Stimulated activated naive CD8-positive, alpha-beta T cell treated with anti-CD3 and anti-CD28 coated beads, Interleukin-15, amount 100 ng/mL, for 72 hours (primary cell): ENCODE measurements around the gene NR2F1-AS1.
"Not testable (repeated sequence)": the region's sequence is repeated elsewhere in the genome, so short reads cannot be mapped to it uniquely, and the experiment has no call there.

Experiments
- ATAC-seq: fragments of 150-1000 bp; cut with Tn5 transposase; 2 replicates; pipeline ENCODE4 v1.10.0; 2021; ENCODE audit warnings: mild to moderate bottlenecking, moderate library complexity
- DNase-seq, 2 donors: peaks; one replicate each; pipeline ENCODE4 v3.0.0; 2021 to 2022
- H3K27ac Mint-ChIP-seq, 2 donors: one replicate each; pipeline ENCODE4 v1.8.0; 2022; ENCODE audit warnings: mild to moderate bottlenecking in 2 of 2, mixed read lengths in 2 of 2, moderate library complexity in 2 of 2
- H3K27me3 Mint-ChIP-seq: one replicate; pipeline ENCODE4 v1.8.0; 2022; ENCODE audit warnings: mixed read lengths
- H3K4me1 Mint-ChIP-seq: one replicate; pipeline ENCODE4 v1.8.0; 2022; ENCODE audit warnings: mild to moderate bottlenecking, mixed read lengths
- H3K4me3 Mint-ChIP-seq, 2 donors: one replicate each; pipeline ENCODE4 v1.8.0; 2022; ENCODE audit warnings: mild to moderate bottlenecking in 2 of 2, mixed read lengths in 2 of 2, moderate library complexity in 1 of 2
- H3K9me3 Mint-ChIP-seq, 2 donors: one replicate each; pipeline ENCODE4 v1.8.0; 2022; ENCODE audit warnings: mixed read lengths in 2 of 2

The NR2F1-AS1 gene

DNA sequence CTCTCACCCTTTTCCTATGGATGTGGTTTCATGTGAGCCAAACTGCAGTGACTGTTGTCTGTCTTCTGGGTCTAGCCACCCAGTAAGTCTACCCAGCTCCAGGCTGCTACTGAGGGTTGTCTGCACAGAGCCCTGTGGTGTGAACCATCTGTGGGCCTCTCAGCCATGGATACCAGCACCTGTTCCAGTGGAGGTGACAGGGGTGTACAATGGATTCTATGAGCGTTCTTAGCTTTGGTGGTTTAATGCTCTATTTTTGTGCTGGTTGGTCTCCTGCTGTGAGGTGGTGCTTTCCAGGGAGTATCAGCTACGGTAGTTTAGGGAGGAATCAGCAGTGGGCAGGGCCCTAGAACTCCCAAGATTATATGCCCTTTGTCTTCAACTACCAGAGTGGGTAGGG lies 186.7 kb downstream of the NR2F1-AS1 start:
- H3K9me3 Mint-ChIP-seq: peaks cover 11 to 24% of the 10 kb centered on the region in 2 donors
- H3K4me1 Mint-ChIP-seq: no peaks in the 10 kb centered on the region
- H3K27ac Mint-ChIP-seq: no peak overlapping the region
- H3K27me3 Mint-ChIP-seq: peaks cover 9% of the 10 kb centered on the region
- DNase-seq: no peak
- no peak for ATAC-seq
- H3K4me3 Mint-ChIP-seq: no peak overlapping the region

DNA sequence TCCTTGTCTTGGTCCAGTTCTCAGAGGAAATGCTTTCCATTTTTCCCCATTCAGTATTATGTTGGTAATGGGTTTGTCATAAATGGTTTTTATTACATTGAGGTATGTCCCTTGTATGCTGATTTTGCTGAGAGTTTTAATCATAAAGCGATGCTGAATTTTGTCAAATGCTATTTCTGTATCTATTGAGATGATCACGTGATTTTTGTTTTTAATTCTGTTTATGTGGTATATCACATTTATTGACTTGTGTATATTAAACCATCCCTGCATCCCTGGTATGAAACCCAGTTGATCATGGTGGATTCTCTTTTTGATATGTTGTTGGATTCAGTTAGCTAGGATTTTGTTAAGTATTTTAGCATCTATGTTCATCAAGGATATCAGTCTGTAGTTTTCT lies 189.8 kb downstream of the NR2F1-AS1 start:
- not testable (repeated sequence) for H3K4me1 Mint-ChIP-seq, H3K27ac Mint-ChIP-seq, H3K27me3 Mint-ChIP-seq, H3K4me3 Mint-ChIP-seq, ATAC-seq, DNase-seq, H3K9me3 Mint-ChIP-seq

GRCh38 chr5:93385655-93386054 lies 195.4 kb downstream of the NR2F1-AS1 start:
- no peak for DNase-seq
- Mint-ChIP-seq H3K27ac (no peak overlapping the region), H3K9me3 (peaks cover 0 to 5% of the 10 kb centered on the region in 2 donors), H3K4me3 (no peak overlapping the region), H3K27me3 (no peaks in the 10 kb centered on the region), H3K4me1 (no peaks in the 10 kb centered on the region)
- no peak for ATAC-seq

- Mint-ChIP-seq H3K27ac (no peak overlapping the region), H3K4me3 (no peak overlapping the region), H3K9me3 (peaks cover 4% of the 10 kb centered on the region in 2 donors), H3K27me3 (no peaks in the 10 kb centered on the region), H3K4me1 (no peaks in the 10 kb centered on the region)
- ATAC-seq (no peak), DNase-seq (no peak)
Measured at GRCh38 chr5:93384995-93385394, 196.0 kb downstream of the NR2F1-AS1 start.

- Mint-ChIP-seq H3K4me3 (no peak overlapping the region), H3K9me3 (peaks cover 4 to 14% of the 10 kb centered on the region in 2 donors), H3K27ac (no peak overlapping the region), H3K4me1 (no peaks in the 10 kb centered on the region), H3K27me3 (no peaks in the 10 kb centered on the region)
- no peak for ATAC-seq
- no peak for DNase-seq
Measured at GRCh38 chr5:93384026-93384425, 197.0 kb downstream of the NR2F1-AS1 start.

- ATAC-seq: no peak
- Mint-ChIP-seq H3K27ac (no peak overlapping the region), H3K27me3 (no peaks in the 10 kb centered on the region), H3K4me3 (no peak overlapping the region), H3K4me1 (no peaks in the 10 kb centered on the region), H3K9me3 (peaks cover 4 to 17% of the 10 kb centered on the region in 2 donors)
- DNase-seq: no peak
Measured at GRCh38 chr5:93382188-93382825, 198.7 kb downstream of the NR2F1-AS1 start.

DNA sequence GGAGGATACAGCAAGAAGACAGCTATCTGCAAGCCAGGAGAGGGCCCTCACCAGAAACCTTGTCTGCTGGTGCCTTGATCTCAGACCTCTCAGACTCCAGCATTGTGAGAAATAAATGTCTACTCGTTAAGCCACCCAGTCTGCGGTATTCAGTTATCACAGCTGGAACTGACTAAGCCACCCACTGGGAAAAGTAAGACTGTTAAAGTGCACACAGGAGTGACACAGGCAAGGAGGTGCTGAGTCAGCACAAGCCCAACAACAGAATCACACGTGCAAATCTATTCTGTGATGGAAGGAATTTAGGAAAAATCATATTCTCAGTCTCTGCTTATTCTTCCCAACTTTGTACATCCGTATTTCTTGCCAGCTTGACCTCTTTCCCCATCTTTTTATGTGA lies 200.0 kb downstream of the NR2F1-AS1 start:
- H3K4me3 Mint-ChIP-seq: no peak overlapping the region
- no peak for DNase-seq
- peaks cover 4 to 17% of the 10 kb centered on the region in 2 donors for H3K9me3 Mint-ChIP-seq
- no peak overlapping the region for H3K27ac Mint-ChIP-seq
- H3K4me1 Mint-ChIP-seq: no peaks in the 10 kb centered on the region
- no peak for ATAC-seq
- H3K27me3 Mint-ChIP-seq: no peaks in the 10 kb centered on the region

- Mint-ChIP-seq H3K4me3 (no peak overlapping the region), H3K27me3 (no peaks in the 10 kb centered on the region), H3K4me1 (no peaks in the 10 kb centered on the region), H3K9me3 (peaks cover 10 to 23% of the 10 kb centered on the region in 2 donors), H3K27ac (no peak overlapping the region)
- ATAC-seq: no peak
- no peak for DNase-seq
Measured at GRCh38 chr5:93378073-93378472, 202.9 kb downstream of the NR2F1-AS1 start.

- H3K4me1 Mint-ChIP-seq: no peaks in the 10 kb centered on the region
Measured at GRCh38 chr5:93371893-93372292, 209.1 kb downstream of the NR2F1-AS1 start.

GRCh38 chr5:93364378-93364777 lies 216.6 kb downstream of the NR2F1-AS1 start:
- peaks cover 7% of the 10 kb centered on the region for H3K27me3 Mint-ChIP-seq
- no peak overlapping the region for H3K4me3 Mint-ChIP-seq
- H3K9me3 Mint-ChIP-seq: peaks cover 0 to 4% of the 10 kb centered on the region in 2 donors
- H3K4me1 Mint-ChIP-seq: no peaks in the 10 kb centered on the region
- no peak for DNase-seq
- ATAC-seq: no peak
- no peak overlapping the region for H3K27ac Mint-ChIP-seq

More at GRCh38 chr5:93371893-93372292, 209.1 kb downstream of the NR2F1-AS1 start:
- Mint-ChIP-seq H3K27ac (no peak overlapping the region), H3K9me3 (peaks cover 6 to 10% of the 10 kb centered on the region in 2 donors), H3K27me3 (no peaks in the 10 kb centered on the region), H3K4me3 (no peak overlapping the region)
- ATAC-seq (no peak), DNase-seq (no peak)

- H3K4me3 Mint-ChIP-seq: no peak overlapping the region
- DNase-seq: no peak
- no peak for ATAC-seq
- H3K27me3 Mint-ChIP-seq: peaks cover 7% of the 10 kb centered on the region
- peaks cover 0 to 4% of the 10 kb centered on the region in 2 donors for H3K9me3 Mint-ChIP-seq
- H3K27ac Mint-ChIP-seq: no peak overlapping the region
- H3K4me1 Mint-ChIP-seq: no peaks in the 10 kb centered on the region
Measured at GRCh38 chr5:93360436-93361088, 220.5 kb downstream of the NR2F1-AS1 start.

DNA sequence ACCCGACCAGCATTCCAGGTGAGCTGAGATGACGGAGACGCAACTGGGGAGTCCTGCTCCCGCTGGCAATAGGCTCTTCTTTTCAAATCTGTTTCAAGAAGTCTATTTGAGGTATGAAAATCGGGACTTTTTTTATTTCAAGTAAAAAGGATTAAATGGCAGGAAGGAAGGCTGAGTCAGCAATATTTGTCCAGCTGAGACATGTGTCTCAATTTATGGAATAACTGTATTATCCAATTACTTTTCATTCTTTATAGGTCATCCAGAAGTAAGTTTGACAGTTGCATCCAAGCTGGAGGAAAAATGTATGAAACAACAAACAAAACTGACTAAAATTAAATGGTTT lies 221.1 kb downstream of the NR2F1-AS1 start:
- no peak for ATAC-seq
- H3K27ac Mint-ChIP-seq: no peak overlapping the region
- H3K27me3 Mint-ChIP-seq: peaks cover 7% of the 10 kb centered on the region
- no peaks in the 10 kb centered on the region for H3K4me1 Mint-ChIP-seq
- peaks cover 0 to 4% of the 10 kb centered on the region in 2 donors for H3K9me3 Mint-ChIP-seq
- no peak for DNase-seq
- H3K4me3 Mint-ChIP-seq: no peak overlapping the region
